ENCODE measurements around the gene AK5.

The AK5 gene

DNA sequence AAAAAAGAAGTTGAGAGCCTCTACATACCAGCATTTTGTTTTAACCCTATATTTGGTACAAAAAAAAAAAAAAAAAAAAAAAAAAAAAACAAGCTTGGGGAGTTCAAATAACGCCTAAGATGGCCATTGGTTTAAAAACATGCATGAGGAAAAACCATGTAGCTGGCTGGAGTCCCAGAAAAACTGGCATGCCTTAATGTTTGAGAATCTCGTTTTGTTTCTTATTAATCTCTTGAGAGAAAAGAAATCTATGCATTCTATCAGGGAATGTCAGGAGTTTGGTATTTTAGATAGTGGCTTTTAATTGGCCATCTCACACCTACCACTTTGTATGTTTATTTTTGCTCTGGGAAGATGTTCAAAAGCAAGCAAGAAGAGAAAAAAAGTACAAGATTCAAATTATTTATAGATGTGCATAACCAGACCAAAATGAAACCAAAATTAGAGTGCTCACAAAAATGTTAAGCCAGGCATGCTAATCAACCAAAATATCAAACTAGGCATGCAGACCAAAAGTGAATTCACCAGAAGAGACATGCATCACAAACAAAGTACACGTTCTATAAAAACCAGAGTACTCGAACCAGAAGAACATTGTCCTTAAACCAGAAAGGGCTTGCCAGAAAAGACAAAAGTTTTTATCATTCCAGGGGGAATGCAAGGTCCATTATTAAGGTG is 156.6 kb downstream of the AK5 start:
- DNase-seq (ENCODE audit: low spot score): peak; percentile 7

GRCh38 chr1:77446841-77447555 is 165.2 kb downstream of the AK5 start:
- DNase-seq (ENCODE audit: low spot score): no peak

DNA sequence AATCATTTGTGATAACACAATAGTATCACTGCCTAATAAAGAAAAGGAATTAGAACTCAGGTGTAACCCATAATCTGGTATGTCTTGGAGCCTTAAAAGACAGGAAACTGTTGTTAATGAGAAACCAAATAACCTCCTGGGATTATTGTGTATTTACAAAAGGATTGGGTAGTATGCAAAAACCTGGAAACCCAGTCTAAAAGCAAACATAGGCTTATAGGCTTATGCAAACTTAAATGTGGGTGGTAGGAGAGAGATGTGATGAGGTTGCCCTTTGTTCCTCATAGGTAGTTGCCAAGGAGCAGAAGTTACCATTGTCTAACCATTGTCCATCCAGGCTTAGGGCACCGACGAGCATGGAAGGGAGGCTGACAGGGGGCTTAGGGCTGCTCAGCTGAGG is 165.8 kb downstream of the AK5 start:
- no peak for DNase-seq (ENCODE audit: low spot score)

- DNase-seq (ENCODE audit: low spot score): no peak
These were observed 178.1 kb downstream of the AK5 start for GRCh38 chr1:77459881-77460280.

GRCh38 chr1:77461691-77462090 is 179.9 kb downstream of the AK5 start:
- no peak for DNase-seq (ENCODE audit: low spot score)

GRCh38 chr1:77463216-77463615 is 181.4 kb downstream of the AK5 start:
- DNase-seq (ENCODE audit: low spot score): no peak

DNA sequence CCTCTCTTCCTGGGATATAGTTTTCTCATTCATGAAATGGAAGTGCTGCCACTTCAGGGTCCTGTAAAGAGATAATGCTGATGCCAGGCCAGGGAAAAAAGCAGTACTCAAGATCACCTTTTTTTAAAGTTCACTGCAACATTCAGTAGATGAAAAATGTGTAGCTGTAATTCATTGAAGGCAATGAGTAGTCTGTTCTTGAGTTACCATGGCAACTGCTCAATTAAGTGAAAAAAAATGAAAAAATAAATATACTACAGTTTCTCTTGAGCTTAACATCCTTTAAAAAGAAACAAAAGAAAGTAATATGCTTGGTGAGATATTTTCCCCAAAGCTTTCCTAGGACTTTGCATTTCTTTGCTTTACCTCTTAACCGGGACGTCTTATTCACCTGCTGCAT is 183.3 kb downstream of the AK5 start:
- DNase-seq (ENCODE audit: low spot score): no peak

DNA sequence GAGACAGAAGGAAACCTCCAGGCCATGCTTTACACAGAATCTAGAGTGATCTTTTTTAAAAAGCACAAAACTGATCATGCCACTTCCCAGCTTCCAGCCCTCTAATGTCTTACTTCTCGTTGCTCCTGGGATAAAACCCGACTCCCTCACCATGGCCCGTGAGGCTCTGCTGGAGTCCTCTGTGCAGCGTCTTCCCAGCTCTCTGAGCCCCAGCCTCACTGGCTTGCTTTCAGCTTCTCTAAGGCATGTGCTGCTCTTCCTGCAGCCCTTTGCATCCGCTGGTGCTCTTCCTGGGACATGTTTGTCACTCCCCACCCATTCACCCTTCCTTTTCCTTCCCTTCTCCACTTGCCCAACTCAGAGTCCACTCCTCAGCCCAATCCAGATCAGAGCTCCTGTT is 184.1 kb downstream of the AK5 start:
- no peak for DNase-seq (ENCODE audit: low spot score)

DNA sequence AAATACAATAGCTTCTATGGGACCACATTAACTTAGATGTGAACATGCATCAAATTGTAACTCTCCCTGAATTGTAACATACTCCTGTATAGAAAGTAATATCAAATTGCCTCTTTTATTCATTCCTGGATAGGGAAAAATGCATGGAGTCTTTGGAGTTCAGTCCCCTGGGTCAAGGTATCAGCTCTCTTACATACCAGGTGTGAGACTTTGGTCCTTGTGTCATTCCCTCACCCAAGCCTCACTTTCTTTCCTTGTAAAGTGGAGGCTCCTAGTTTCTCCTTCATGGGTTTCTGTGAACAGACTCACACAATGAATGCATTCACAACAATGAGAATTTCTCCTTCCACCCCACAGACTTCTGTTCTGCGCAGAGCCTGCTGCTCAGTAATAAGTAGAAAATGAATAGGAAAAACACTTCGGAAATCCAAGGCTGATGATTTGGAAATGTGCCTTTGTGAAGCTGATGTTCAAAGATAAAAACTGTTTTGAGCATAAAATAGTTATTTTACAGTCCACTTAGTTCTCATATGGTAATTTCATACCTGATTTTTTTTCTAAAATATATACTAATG is 185.3 kb downstream of the AK5 start:
- DNase-seq (ENCODE audit: low spot score): no peak

- DNase-seq (ENCODE audit: low spot score): no peak
These were observed 185.9 kb downstream of the AK5 start for GRCh38 chr1:77467741-77468140.

GRCh38 chr1:77468257-77468948 is 186.6 kb downstream of the AK5 start:
- DNase-seq (ENCODE audit: low spot score): no peak

DNA sequence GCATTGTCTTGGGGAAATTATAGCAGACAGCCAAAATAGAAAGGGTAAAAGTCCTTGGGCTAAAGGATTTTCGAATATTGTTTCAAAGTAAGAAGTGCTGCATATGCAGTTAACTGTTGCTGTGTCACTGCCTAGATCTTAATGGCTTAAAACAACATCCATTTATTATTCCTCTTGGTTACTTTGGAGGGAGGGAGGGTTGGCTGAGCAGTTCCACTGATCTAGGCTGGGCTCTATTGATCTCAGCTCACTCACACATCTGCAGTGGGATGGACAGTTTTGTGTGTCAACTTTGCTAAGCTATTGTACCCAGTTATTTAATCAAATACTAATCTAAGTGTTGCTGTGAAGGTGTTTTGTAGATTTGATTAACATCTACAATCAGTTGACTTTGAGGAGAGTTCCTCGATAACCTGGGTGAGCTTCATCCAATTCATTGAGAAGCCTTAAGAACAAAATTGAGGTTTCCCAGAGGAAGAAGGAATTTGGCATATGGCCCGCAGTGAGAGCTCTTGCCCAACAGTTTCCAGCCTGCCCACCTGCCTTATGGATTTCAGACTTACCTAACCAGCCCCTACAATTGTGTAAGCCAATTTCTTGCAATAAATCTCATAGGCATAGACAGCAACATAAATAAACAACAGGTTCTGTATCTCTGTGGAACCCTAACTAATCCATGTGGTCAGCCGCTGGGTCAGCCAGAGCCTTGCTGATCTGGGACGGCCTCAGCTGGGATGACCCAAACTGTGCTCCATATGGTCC is 187.3 kb downstream of the AK5 start:
- no peak for DNase-seq (ENCODE audit: low spot score)

- DNase-seq (ENCODE audit: low spot score): no peak
These were observed 189.9 kb downstream of the AK5 start for GRCh38 chr1:77471691-77472090.

GRCh38 chr1:77473690-77474089 is 191.9 kb downstream of the AK5 start:
- peak; percentile 59 for DNase-seq (ENCODE audit: low spot score)

- DNase-seq (ENCODE audit: low spot score): no peak
These were observed 193.8 kb downstream of the AK5 start for GRCh38 chr1:77475641-77476040.

DNA sequence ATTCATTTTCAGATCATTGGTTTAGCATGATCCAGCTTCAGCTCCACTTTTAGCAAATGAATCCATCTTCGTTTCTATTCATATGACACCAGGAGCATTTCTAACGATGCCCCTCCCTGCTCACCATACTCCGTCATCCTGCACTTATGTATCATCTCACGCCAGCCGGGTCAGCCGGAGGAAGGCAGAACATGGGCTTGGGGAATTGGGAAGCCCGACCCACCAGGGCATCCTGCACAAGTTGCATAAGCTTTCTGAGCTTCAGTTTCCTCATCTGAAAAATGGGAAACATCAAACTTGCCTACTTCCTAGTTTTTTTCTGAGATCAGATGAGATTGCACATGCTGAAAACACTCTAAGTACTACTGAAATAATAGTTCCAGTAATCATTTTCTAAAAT is 194.7 kb downstream of the AK5 start:
- DNase-seq (ENCODE audit: low spot score): no peak

GRCh38 chr1:77484334-77484733 is 202.5 kb downstream of the AK5 start:
- no peak for DNase-seq (ENCODE audit: low spot score)

DNA sequence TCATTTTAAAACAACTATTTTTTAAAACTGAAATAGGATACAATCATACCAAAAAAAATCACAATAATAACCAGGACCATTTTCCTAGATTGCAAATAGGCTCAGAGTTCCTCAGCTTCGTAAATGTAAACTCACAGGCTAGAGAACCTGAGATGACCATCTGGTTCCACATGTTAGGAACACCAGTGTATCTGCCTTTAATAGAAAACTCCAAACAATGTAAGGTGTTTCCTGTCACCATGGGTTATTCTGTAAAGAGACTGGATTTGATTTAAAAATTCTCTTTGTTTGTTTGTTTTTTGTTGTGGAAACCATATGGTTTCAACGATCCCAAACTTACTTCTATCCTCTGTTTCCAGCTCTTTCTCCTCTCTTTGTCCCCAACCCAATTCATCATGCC is 203.1 kb downstream of the AK5 start:
- no peak for DNase-seq (ENCODE audit: low spot score)

DNA sequence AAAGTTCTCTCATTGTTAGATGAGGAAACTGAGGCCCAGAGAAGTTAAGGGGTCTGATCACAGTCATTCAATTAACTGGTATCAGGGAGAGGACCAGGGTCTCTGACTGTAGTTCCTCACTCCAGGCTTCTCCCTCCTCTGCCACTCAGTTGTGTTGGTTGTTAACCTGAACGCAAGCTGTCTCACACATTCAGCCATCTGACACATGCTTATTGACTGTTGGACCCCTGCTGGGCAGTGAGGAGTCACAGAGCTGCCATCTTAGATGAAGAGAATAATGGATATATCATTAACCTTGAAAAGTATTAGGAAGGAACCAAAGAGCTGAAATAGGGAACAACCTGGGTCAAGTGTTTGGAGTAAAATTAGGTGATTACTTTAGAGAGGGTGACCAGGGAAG is 205.8 kb downstream of the AK5 start:
- DNase-seq (ENCODE audit: low spot score): no peak

DNA sequence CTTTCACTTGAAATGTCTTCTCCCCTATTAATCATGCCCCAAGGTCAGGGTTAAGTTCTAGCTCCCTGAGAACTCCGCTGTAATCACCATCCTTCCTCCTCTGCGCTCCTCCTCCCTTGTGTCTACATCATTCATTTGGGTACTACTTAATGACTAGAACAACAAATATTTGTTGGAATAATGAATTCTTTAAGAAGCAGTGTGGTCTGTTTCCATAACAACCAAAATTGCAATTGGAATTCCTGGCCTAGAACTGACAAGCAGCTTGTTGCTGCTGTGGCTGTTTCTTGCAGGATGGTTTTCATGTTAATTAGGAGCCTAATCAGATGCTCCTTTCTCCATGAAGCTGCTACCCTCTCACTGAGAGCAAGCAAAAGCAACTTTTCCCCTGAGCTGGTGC is 208.1 kb downstream of the AK5 start:
- peak; percentile 16 for DNase-seq (ENCODE audit: low spot score)

- DNase-seq (ENCODE audit: low spot score): no peak
These were observed 212.2 kb downstream of the AK5 start for GRCh38 chr1:77494026-77494425.

GRCh38 chr1:77498918-77499317 is 217.1 kb downstream of the AK5 start:
- peak; percentile 10 for DNase-seq (ENCODE audit: low spot score)

Measured in GM03348 (cell line).